LNCAP (cell line): ENCODE data around the gene BACH2.

Experiments used
- TF ChIP-seq, protein P1 (sequence below): fragments of 450-650 bp; IDR thresholded peaks from 2 replicates; pipeline ENCODE4 v1.5.1; 2017; ENCODE audit warnings: mild to moderate bottlenecking

BACH2 gene

DNA sequence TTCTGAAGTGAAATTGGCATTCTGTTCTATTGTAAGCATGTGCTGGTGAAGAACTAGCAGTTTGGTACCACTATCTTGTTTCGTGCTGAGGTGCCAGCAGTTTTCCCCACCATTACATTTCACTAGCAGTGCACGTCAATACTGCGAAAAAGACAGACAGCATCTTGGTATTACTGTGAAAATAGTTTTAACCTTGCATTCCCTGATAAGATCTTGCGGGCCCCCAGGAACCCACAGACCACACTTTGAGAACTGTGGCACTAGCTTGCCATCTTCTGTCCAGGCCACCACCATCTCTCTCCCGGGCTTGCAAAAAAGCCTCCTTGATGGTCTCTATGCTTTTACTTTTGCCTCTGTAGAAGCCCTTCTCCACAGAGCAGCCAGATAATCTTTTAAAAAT, 185.7 kb downstream of the BACH2 start:
- TF ChIP-seq, protein P1, sequence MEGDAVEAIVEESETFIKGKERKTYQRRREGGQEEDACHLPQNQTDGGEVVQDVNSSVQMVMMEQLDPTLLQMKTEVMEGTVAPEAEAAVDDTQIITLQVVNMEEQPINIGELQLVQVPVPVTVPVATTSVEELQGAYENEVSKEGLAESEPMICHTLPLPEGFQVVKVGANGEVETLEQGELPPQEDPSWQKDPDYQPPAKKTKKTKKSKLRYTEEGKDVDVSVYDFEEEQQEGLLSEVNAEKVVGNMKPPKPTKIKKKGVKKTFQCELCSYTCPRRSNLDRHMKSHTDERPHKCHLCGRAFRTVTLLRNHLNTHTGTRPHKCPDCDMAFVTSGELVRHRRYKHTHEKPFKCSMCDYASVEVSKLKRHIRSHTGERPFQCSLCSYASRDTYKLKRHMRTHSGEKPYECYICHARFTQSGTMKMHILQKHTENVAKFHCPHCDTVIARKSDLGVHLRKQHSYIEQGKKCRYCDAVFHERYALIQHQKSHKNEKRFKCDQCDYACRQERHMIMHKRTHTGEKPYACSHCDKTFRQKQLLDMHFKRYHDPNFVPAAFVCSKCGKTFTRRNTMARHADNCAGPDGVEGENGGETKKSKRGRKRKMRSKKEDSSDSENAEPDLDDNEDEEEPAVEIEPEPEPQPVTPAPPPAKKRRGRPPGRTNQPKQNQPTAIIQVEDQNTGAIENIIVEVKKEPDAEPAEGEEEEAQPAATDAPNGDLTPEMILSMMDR, result no peak

GRCh38 chr6:90109141-90109540, 187.5 kb downstream of the BACH2 start:
- TF ChIP-seq, protein P1, result no peak

DNA sequence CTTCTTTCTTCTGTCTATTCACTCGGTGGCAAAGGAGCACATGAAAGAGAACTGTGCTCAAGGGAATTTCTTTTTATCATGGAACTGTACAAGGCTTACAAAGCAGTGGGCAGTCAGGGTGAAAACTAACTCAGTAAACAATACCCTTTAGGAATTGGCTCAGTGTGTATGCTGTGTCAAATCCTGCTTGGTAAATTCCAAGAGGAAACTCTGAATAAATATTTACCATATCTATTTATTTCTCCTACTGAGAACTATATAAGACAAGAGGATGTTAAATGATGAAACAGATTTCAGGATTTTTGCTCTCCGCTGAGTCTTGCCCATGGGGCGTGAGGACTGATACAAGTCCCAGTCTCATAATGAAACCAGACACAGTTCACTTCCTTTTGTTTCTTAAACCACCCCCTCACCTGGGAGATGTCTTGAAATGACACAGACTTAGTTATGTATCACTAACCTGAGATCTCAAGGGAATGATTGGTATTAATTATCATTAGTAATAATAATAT, 188.8 kb downstream of the BACH2 start:
- TF ChIP-seq, protein P1, result no peak

GRCh38 chr6:90107371-90107770, 189.3 kb downstream of the BACH2 start:
- TF ChIP-seq, protein P1, result no peak

- TF ChIP-seq, protein P1, result no peak
Measured at GRCh38 chr6:90106449-90106848, 190.2 kb downstream of the BACH2 start.

DNA sequence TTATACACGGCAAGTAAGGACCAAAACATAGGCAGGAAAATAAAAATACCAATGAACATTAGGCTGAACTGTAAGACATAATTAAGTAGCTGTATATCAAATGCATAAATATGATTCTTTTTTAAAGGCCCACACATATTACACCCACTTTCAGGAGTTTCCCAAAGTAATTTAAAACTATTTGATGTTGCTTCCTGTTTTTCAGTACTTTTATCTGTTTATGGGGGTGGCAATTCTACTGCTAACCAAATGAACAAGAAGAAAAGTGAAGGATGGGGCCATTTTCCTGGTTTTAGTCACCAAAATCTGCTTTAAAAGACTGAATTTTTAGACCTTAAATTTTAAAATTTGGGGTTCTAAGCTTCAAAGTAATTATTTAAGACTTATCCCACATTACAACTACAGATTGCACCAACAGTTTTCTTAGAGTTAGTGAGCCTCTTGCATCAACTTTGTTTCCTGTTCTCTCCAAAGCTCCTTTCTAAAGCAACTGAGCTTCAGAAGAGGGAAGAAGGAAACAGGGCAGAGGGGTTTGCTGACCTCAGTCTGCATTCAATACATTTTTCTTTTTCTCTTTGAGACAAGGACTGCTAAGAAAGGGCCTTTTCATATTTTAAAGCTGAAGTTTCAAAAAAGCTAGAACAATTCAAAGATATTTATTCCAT, 191.0 kb downstream of the BACH2 start:
- TF ChIP-seq, protein P1, result no peak

GRCh38 chr6:90103056-90103800, 193.4 kb downstream of the BACH2 start:
- TF ChIP-seq, protein P1, result no peak
